B cell (primary cell): ENCODE measurements around the gene ANXA1. TPM values are rescaled to one million over a fixed set of nuclear protein-coding genes. Genes with fewer than 3 reads are reported as not detected.
"Not testable (repeated sequence)": the region's sequence is repeated elsewhere in the genome, so short reads cannot be mapped to it uniquely, and the experiment has no call there.

Source experiments
- ATAC-seq: fragments of 200-7000 bp; cut with Tn5 transposase; one replicate; pipeline ENCODE4 v1.10.0; 2021; ENCODE audit warnings: low read depth, mild to moderate bottlenecking, moderate number of reproducible peaks, moderate library complexity
- CTCF ChIA-PET: fragments of 350-600 bp; sonication (Branson Sonifier 250); formaldehyde crosslinking; loops from one replicate; lab custom pipeline; 2021; ENCODE audit warnings: antibody characterized with exemption, inconsistent platforms; lab: Charles Lee
- POLR2A ChIA-PET: fragments of 350-600 bp; sonication (Branson Sonifier 250); formaldehyde crosslinking; loops from one replicate; lab custom pipeline; 2021; ENCODE audit warnings: antibody characterized with exemption; lab: Charles Lee
- DNase-seq: peaks from one replicate; pipeline ENCODE4 v3.0.0; 2013
- H2AFZ ChIP-seq: 2 replicates; pipeline ENCODE4 v1.6.1; 2012; ENCODE audit warnings: mild to moderate bottlenecking, low read depth, low read length; ENCODE audit not compliant: insufficient read depth, poor library complexity, severe bottlenecking
- H3K27ac ChIP-seq, 2 donors: 1 replicate in 1 of 2; 2 replicates in 1 of 2; pipeline ENCODE4 v1.5.1; 2012 to 2013; ENCODE audit warnings: low read length in 2 of 2, mild to moderate bottlenecking in 2 of 2, moderate library complexity in 1 of 2
- H3K27me3 ChIP-seq, 4 experiments: fragments of 200-600 bp in 1 of 4; sonication (generic) in 1 of 4; replicated peaks in 1 of 4; 1 replicate in 2 of 4; 2 replicates in 2 of 4; pipeline versions ENCODE4 v1.6.1 to v1.7.0; 2013 to 2016; ENCODE audit warnings: low read length in 3 of 4, mild to moderate bottlenecking in 2 of 4, mixed read lengths in 1 of 4, moderate library complexity in 1 of 4; ENCODE audit not compliant: insufficient read depth in 4 of 4, control insufficient read depth in 3 of 4; ENCODE audit errors: control extremely low read depth in 1 of 4
- H3K36me3 ChIP-seq, 2 experiments: replicated peaks in 1 of 2; 1 replicate in 1 of 2; 2 replicates in 1 of 2; pipeline versions ENCODE4 v1.6.1 to v1.7.1; 2013; ENCODE audit warnings: low read length in 1 of 2; ENCODE audit not compliant: insufficient read depth in 2 of 2, control insufficient read depth in 1 of 2; ENCODE audit errors: control extremely low read depth in 1 of 2, extremely low read depth in 1 of 2
- H3K4me1 ChIP-seq, 2 donors: fragments of 200-600 bp in 1 of 2; sonication (generic) in 1 of 2; 1 replicate in 1 of 2; 2 replicates in 1 of 2; pipeline versions ENCODE4 v1.5.1 to v1.6.1; 2013 to 2017; ENCODE audit warnings: low read length in 2 of 2; ENCODE audit not compliant: control insufficient read depth in 2 of 2, insufficient read depth in 2 of 2
- H3K4me2 ChIP-seq: replicated peaks from 2 replicates; pipeline ENCODE3; 2012; ENCODE audit warnings: mild to moderate bottlenecking, low read depth, low read length; ENCODE audit not compliant: poor library complexity, severe bottlenecking
- H3K4me3 ChIP-seq, 5 experiments: fragments of 200-600 bp in 1 of 5; sonication (generic) in 1 of 5; 1 replicate in 3 of 5; 2 replicates in 2 of 5; pipeline versions ENCODE4 v1.5.1 to v1.7.0; 2011 to 2016; ENCODE audit warnings: low read length in 4 of 5, mild to moderate bottlenecking in 4 of 5, low read depth in 2 of 5, control low read depth in 1 of 5, moderate library complexity in 1 of 5; ENCODE audit not compliant: insufficient read depth in 1 of 5; ENCODE audit errors: control extremely low read depth in 1 of 5, extremely low read depth in 1 of 5
- H3K79me2 ChIP-seq: fragments of 200-600 bp; sonication (generic); one replicate; pipeline ENCODE4 v1.6.0; 2016; ENCODE audit warnings: low read length; ENCODE audit not compliant: control insufficient read depth, insufficient read depth
- H3K9ac ChIP-seq: fragments of 200-600 bp; sonication (generic); 2 replicates; pipeline ENCODE4 v1.6.1; 2017; ENCODE audit warnings: mild to moderate bottlenecking, low read length, moderate library complexity
- H3K9me3 ChIP-seq, 3 donors: one replicate each; pipeline versions ENCODE4 v1.6.1 to v1.7.1; 2013; ENCODE audit warnings: low read length in 2 of 3; ENCODE audit not compliant: control insufficient read depth in 2 of 3, insufficient read depth in 1 of 3; ENCODE audit errors: control extremely low read depth in 1 of 3
- H4K20me1 ChIP-seq: 2 replicates; pipeline ENCODE4 v1.6.0; 2012; ENCODE audit warnings: mild to moderate bottlenecking, low read length; ENCODE audit not compliant: insufficient read depth, control insufficient read depth, poor library complexity, severe bottlenecking
- H3K27ac Mint-ChIP-seq: one replicate; pipeline ENCODE4 v1.8.0; 2021; ENCODE audit warnings: mixed read lengths
- H3K27me3 Mint-ChIP-seq: one replicate; pipeline ENCODE4 v1.8.0; 2021; ENCODE audit warnings: mixed read lengths
- H3K4me1 Mint-ChIP-seq: one replicate; pipeline ENCODE4 v1.8.0; 2021; ENCODE audit warnings: mixed read lengths
- H3K4me3 Mint-ChIP-seq: one replicate; pipeline ENCODE4 v1.8.0; 2021; ENCODE audit warnings: mixed read lengths
- H3K9me3 Mint-ChIP-seq: one replicate; pipeline ENCODE4 v1.8.0; 2022; ENCODE audit warnings: mixed read lengths; ENCODE audit not compliant: insufficient read depth
- CTCF ChIP-seq: fragments of 200-600 bp; IDR thresholded peaks from one replicate; pipeline ENCODE4 v1.8.0; 2022; ENCODE audit warnings: antibody characterized with exemption, mild to moderate bottlenecking
- EZH2 ChIP-seq: IDR thresholded peaks from 2 replicates; pipeline ENCODE4 v1.6.1; 2012; ENCODE audit warnings: borderline replicate concordance, low read depth, mild to moderate bottlenecking, moderate library complexity, low read length; ENCODE audit not compliant: insufficient read depth, poor library complexity, severe bottlenecking
- WGBS: methylation state at CpG from one replicate; pipeline ENCODE4 v1.1.5; 2013; ENCODE audit warnings: missing lambda C conversion rate; ENCODE audit not compliant: insufficient coverage; 5-methylcytosine and 5-hydroxymethylcytosine counted together
- intact Hi-C: fragments of 100-400 bp; cut with micrococcal nuclease; formaldehyde crosslinking; loops from one replicate; pipeline ENCODE4 v1.10.0; 2022
- polyA plus RNA-seq: library from polyadenylated mRNA; depleted of rRNA; stranded (reverse); fragments of >200 nt; gene quantifications from 2 replicates; pipeline ENCODE4 v1.2.3, GENCODE V29; 2012
- total RNA-seq, 2 donors: library from RNA; stranded (reverse); fragments of 120-200 nt in 1 of 2; gene quantifications; 1 replicate in 1 of 2; 2 replicates in 1 of 2; pipeline versions ENCODE4 v1.2.3 to v1.2.4, GENCODE V29; 2013 to 2022

Gene ANXA1
- total and polyA plus RNA-seq, 2 donors (not counting 1 experiment from before 2014, with no cell fraction given): 0.99 to 15.4 TPM

- CTCF ChIA-PET: interaction anchor here (0.6 to 3.5 kb wide), 14 partner anchors 9 to 1503 kb away, joined by 3 to 65 read pairs (median 4); no protein-coding TSS in a partner anchor
- TF ChIP-seq CTCF: peak; percentile 50
- WGBS: no CpG with 5 or more reads among the region's 5 CpGs
- H3K4me1 ChIP-seq, H3K9me3 ChIP-seq, H3K79me2 ChIP-seq, H3K4me2 ChIP-seq, H3K27me3 Mint-ChIP-seq, H2AFZ ChIP-seq, H3K9me3 Mint-ChIP-seq, H3K27ac ChIP-seq, H4K20me1 ChIP-seq, POLR2A ChIA-PET, H3K4me3 Mint-ChIP-seq, H3K9ac ChIP-seq, H3K36me3 ChIP-seq, H3K27me3 ChIP-seq, H3K27ac Mint-ChIP-seq, H3K4me1 Mint-ChIP-seq, H3K4me3 ChIP-seq: not testable (repeated sequence)
- DNase-seq: peak; percentile 37
- intact Hi-C loops: loop anchor here (1.0 kb wide), 1 partner anchor 77 kb away; no protein-coding TSS in a partner anchor
- ATAC-seq: peak; percentile 36
Measured at GRCh38 chr9:73107489-73108069, 44.1 kb upstream of the ANXA1 start.

GRCh38 chr9:73114058-73114457 is 37.6 kb upstream of the ANXA1 start:
- intact Hi-C loops: no loop called here
- Mint-ChIP-seq H3K27ac (no peak overlapping the region), H3K9me3 (no peaks in the 10 kb centered on the region), H3K4me1 (no peaks in the 10 kb centered on the region), H3K4me3 (no peak overlapping the region), H3K27me3 (peaks cover 7% of the 10 kb centered on the region)
- Histone ChIP-seq H3K4me2 (no peak overlapping the region), H3K79me2 (no peaks in the 10 kb centered on the region), H3K36me3 (no peaks in the 10 kb centered on the region), H3K27ac (no peak overlapping the region), H2AFZ (no peak overlapping the region), H3K27me3 (no peaks in the 10 kb centered on the region), H3K9me3 (no peaks in the 10 kb centered on the region), H3K4me3 (no peak overlapping the region), H3K4me1 (no peaks in the 10 kb centered on the region), H4K20me1 (no peaks in the 10 kb centered on the region), H3K9ac (no peak overlapping the region)
- DNase-seq (no peak), ATAC-seq (no peak)
- ChIA-PET CTCF (no interaction called here), POLR2A (no interaction called here)
- no peak for TF ChIP-seq EZH2
- TF ChIP-seq CTCF: no peak
